GM21367 (cell line): Measurements from ENCODE around the gene RBM5.

Experiments used
- ATAC-seq: cut with Tn5 transposase; IDR thresholded peaks from one replicate; pipeline ENCODE4 v1.9.1; 2021; ENCODE audit not compliant: unreplicated experiment

RBM5 gene

DNA sequence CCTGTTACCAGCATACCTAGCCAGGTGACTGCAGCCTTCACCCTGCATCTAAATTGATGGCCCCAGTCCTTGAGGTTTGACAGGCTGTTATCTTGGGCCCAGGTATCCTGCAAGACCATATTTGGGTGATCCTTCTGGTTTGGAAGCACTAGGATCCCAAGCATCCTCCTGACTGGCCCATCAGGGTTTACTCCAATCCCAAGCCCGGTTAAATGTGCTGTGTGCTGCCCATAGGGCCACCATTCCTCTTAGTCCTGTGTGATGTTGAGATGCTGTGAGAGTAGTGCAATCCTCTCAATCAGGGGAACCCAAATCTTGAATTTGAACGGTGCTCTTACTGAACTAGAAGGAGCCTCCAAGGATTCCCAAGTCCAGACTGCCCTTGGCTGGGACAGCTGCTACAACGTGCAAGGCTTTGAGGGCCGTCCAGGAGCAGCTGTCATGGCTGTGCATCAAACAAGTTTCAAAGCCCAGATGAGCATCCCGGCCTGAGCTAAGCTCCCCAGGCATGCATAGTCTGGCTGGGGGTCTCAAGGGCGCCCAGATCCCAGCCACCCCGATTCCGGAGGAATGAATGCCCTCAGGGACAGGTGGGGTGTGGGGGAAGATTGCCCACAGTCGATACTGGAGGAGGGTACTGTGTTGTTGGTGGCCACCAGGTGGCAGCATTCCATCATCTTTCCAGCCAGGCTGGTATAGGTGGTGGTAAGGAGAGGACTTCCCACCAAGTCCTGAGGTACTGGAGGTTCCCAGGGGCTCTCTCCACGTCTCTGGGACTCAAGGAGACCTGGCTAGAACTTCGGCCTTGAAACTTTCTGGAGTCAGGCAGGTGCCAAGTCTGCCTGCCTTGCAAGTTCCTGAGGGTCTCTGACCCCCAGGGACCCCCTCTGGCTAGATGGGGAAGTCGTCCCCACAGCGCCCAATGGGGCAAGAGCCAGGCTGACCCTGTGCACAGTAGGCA, 32.6 kb downstream of the RBM5 start:
- ATAC-seq: no peak

DNA sequence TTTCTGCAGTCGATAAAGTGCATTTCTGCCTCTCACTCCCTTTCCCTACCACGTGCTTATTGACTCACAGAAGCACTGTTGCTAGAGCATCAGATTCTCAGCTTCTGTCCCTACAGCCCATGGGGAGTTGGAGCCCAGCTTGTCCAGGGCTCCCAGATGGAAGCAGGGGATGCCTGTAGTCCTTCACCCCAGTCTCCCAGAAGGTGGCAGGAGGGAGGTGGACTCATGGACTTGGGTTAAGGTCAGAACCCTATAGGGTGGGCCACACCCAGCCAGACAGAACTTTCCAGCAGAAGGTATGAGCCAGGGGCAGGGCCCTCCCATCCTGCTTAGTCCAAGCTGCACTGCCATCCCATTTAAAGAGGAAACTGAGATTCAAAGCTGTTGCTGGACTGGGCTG, 33.4 kb downstream of the RBM5 start:
- no peak for ATAC-seq

DNA sequence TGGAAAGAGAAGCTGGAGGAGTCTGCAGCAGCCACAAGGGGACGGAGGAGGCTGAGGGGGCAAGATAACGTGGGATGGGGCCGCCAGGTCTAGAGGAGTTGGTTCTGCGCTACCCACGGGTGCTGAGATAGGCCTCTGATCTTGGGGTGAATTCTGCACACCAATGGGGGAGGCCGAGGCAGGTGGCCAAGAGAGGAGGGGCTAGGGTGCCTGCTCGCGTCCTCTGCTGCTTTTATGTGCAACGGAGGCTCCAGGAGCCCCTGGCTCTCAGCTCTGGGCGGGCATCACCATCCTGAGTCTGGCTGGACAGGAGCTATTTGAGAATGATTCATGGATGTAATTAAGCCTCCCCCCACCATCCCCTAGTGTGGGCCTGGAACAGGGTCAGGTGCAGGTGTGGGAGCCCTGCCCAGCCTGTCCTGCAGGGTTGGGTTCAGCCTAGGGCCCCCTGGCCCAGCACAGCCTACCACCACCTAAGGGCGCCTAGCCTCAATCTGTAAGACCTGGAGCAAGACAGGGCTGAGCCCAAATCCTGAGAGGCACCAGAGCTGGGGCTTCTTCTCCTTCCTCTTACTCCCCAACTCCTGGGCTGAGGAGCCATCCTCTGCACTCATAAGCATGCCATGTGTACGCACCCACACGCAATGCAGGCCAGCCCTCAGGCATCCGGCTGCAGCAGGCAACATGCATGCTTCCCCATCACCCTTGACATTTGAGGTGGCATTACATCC, 34.1 kb downstream of the RBM5 start:
- no peak for ATAC-seq

DNA sequence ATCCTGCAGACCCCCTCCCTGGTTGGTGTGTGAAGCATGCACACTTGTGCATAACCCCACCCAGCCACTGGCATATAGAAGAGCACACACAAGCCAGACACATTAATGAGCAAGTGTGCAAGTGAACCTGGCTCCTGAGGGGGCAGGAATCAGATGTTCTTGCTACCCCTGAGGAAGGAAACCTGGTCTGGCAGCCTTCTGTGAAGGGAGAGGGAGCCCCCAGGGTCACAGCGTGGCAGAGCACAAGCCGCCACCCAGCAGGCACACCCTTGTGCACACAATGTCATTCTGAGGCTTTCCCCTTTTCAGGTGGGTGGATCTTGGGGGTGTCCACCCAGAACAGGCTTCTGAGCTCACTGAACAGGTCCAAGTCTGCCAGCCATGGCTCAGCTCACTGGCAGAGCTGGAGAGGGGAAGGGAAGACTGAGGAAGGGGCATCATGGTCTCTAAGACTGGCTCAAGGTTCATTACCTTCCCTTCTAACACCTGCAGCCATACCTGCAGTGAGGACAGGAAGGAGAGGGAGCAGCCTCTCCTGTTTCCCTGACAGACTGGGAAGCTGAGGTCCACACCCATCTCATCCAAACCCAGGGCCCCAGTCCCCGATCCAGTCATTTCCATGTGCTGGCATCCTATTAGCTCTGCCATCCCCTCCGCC, 34.8 kb downstream of the RBM5 start:
- ATAC-seq: no peak

- no peak for ATAC-seq
Measured at GRCh38 chr3:50124052-50124799, 35.5 kb downstream of the RBM5 start.

DNA sequence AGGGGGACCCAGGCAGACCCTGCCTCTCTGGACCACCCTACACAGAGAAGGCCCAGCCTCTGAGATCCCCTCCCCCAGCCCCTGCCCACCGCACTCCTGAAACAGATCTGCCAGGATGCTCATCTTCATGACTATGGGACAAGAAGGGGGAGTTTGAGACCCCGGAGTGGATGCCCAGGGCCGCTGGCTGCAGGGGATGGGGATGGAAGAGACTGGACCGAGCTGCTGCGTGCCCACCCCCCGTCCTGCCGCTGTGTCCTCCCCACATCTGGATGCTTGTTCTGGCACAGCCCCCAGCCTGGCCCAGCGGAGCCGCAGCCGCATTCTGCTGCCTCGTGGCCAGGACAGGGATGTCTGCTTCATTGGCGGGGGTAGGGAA, 36.1 kb downstream of the RBM5 start:
- no peak for ATAC-seq

GRCh38 chr3:50125541-50126286, 37.0 kb downstream of the RBM5 start:
- ATAC-seq: no peak

DNA sequence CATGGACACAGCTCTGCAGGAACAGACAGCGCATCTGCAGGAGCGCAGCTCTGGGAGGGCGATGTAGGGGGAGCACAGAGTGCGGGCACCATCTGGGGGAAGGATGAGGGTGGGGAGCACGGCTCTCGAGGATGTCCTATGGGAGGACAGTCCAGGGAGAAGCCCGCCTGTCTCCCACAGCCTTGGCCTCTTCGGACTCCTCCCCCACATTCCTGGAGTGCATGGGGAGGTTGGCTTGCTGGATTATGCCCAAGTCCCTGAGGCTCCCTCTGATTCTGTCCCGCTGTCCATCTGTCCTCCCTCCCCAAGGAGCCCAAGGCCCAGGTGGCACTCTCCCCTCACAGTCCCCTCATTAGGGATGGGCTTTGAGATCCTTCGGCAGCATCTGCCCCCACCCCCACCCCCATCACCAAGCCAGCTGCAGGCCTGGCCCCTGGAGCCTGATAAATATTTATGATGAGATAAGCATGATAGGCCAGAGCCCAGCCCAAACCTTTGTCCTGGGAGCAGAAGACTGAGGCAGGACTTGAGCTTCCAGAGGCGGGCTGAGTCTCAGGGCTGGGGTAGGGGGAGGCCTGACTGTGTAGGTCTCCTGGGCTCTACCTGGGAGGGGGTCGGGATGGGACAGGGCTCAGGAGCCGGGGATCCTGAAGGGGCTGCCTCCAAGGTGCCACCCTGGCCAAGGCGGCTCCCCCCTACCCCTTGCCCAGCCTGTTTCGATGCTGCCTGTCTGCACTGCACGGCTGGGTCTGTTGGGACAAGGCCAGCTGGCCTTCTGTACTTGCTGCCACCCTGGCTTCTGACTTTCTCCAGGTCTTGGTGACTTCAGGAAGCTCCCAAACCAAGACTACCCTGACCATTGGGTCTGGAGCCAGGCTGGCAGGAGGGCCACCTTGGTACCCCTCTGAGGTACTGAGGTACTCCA, 37.8 kb downstream of the RBM5 start:
- ATAC-seq: no peak

- no peak for ATAC-seq
Measured at GRCh38 chr3:50127251-50127691, 38.6 kb downstream of the RBM5 start.

GRCh38 chr3:50128001-50128400, 39.3 kb downstream of the RBM5 start:
- ATAC-seq: no peak

DNA sequence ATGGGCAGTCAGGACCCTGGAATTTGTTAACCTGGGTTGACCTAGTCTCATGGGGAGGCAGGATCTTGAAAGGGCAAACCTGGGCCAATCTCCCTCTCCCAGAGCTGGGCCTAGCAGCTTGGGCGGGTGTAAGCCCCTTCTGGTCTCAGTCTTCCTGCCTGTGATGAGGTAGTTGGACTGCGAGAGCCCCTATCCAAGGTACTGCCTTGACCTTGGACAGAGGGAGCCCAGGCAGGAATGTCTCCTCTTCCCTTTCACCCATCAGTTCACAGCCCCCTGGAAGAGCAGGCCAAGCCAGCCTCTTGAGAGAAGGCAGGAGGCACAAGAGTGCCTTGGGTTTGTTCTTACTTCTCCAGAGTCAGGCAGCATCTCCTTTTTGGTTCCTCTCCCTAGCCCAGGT, 41.7 kb downstream of the RBM5 start:
- no peak for ATAC-seq

DNA sequence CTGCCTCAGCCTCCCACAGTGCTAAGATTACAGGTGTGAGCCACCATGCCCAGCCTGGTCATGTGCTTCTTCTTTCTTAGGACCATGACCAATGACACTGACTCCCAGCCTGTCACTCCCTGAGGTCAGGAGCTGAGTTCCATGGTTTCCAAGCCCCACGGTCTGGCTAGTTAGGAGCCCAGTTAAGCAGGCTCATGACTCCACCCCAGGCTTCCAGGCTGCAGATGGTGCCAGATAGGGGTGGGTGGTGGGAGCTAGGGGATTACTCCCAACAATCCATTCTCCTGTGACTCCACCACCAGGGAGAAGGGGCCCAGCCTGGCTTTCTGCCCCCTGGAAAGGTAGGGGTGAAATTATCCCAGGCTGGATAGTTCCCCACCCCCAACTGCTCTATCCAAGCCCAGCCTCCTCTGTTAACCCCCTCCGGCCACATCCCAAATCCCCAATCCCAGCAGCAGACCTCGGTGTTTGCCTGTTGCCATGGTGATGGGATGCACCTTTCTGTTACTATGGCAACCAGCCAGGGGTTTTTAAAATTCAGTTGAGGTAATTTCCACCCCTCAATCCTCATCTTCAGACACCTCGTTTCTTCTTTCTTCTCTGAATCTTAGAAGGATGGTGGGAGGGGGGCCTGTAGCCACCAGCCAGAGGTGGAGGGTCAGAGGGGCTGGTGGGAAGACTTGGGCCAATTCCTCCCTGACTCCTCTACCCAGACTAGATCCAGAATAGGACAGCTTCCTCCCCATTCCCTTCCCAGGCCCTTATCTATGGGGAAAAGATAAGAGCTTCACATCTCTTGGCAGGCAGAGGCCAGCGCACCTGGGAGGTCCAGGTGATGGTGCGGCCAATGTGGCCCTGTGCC, 43.9 kb downstream of the RBM5 start:
- ATAC-seq: no peak

DNA sequence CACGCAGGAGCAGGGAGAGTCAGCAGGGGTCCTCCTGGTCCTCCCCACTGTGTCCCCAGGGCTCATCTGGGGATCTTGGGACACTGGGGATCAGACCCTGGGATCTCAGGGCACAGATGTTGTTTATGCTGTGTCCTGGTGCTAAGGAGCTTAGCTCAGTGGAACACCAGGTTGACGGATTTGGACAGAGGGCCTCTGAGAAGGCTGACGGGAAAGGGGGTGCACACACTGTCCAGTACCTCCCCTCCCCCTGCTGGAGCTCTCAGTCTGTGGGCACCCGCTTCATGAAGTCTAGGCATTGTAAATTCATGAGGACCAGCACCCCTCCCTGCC, 44.5 kb downstream of the RBM5 start:
- ATAC-seq: no peak

GRCh38 chr3:50134367-50134766, 45.6 kb downstream of the RBM5 start:
- ATAC-seq: no peak

- no peak for ATAC-seq
Measured at GRCh38 chr3:50135964-50136363, 47.2 kb downstream of the RBM5 start.

GRCh38 chr3:50136714-50137405, 48.1 kb downstream of the RBM5 start:
- no peak for ATAC-seq

GRCh38 chr3:50137531-50137930, 48.8 kb downstream of the RBM5 start:
- no peak for ATAC-seq
